WTC11 (cell line): ENCODE data around the gene STIP1. TPM values are rescaled to one million over a fixed set of nuclear protein-coding genes. Genes with fewer than 3 reads are reported as not detected.
"Not testable (repeated sequence)": the region's sequence is repeated elsewhere in the genome, so short reads cannot be mapped to it uniquely, and the experiment has no call there.

Experiments
- ATAC-seq: fragments of 200-7000 bp; cut with Tn5 transposase; 2 replicates; pipeline ENCODE4 v1.10.0; 2021; ENCODE audit warnings: mild to moderate bottlenecking, moderate library complexity
- CTCF ChIA-PET: fragments of 300-600 bp; sonication (Branson Sonifier 250); formaldehyde crosslinking; loops from one replicate; lab custom pipeline; 2021; ENCODE audit warnings: antibody characterized with exemption; lab: Charles Lee
- POLR2A ChIA-PET: fragments of 350-600 bp; sonication (Branson Sonifier 250); formaldehyde crosslinking; loops from one replicate; lab custom pipeline; 2021; ENCODE audit warnings: antibody characterized with exemption; lab: Charles Lee
- DNase-seq: peaks from one replicate; pipeline ENCODE4 v3.0.0; 2021; ENCODE audit warnings: low spot score
- H3K27ac Mint-ChIP-seq: 2 replicates; pipeline ENCODE4 v1.8.0; 2021; ENCODE audit warnings: mixed read lengths
- H3K27me3 Mint-ChIP-seq: 2 replicates; pipeline ENCODE4 v1.8.0; 2021; ENCODE audit warnings: low read depth, mild to moderate bottlenecking, moderate library complexity, mixed read lengths
- H3K36me3 Mint-ChIP-seq: 2 replicates; pipeline ENCODE4 v1.8.0; 2021; ENCODE audit warnings: mixed read lengths
- H3K4me1 Mint-ChIP-seq: 2 replicates; pipeline ENCODE4 v1.8.0; 2022; ENCODE audit warnings: mixed read lengths
- H3K4me3 Mint-ChIP-seq: 2 replicates; pipeline ENCODE4 v1.8.0; 2021; ENCODE audit warnings: mild to moderate bottlenecking, moderate library complexity, mixed read lengths
- H3K9me3 Mint-ChIP-seq: 2 replicates; pipeline ENCODE4 v1.8.0; 2021; ENCODE audit warnings: mixed read lengths
- ATF1 ChIP-seq: sonication (generic); formaldehyde crosslinking; IDR thresholded peaks from 2 replicates; pipeline ENCODE4 v1.8.1; 2023; ENCODE audit warnings: mild to moderate bottlenecking, moderate library complexity, missing genetic modification reagents
- ELF4 ChIP-seq: sonication (generic); formaldehyde crosslinking; IDR thresholded peaks from 2 replicates; pipeline ENCODE4 v1.8.1; 2022; ENCODE audit warnings: low read depth, mild to moderate bottlenecking, moderate library complexity, missing genetic modification reagents
- GRHL2 ChIP-seq: fragments of 250-450 bp; sonication (Bioruptor Pico); IDR thresholded peaks from 2 replicates; pipeline ENCODE4 v1.8.0; 2022; ENCODE audit warnings: mild to moderate bottlenecking, moderate library complexity; ENCODE audit not compliant: insufficient replicate concordance, severe bottlenecking
- IRF1 ChIP-seq: sonication (generic); formaldehyde crosslinking; IDR thresholded peaks from 2 replicates; pipeline ENCODE4 v1.8.0; 2023; ENCODE audit warnings: missing genetic modification reagents
- MLX ChIP-seq: sonication (generic); formaldehyde crosslinking; IDR thresholded peaks from 2 replicates; pipeline ENCODE4 v1.8.1; 2023; ENCODE audit warnings: mild to moderate bottlenecking, missing genetic modification reagents, moderate library complexity
- NFE2L1 ChIP-seq: sonication (generic); formaldehyde crosslinking; IDR thresholded peaks from 2 replicates; pipeline ENCODE4 v1.8.1; 2023; ENCODE audit warnings: missing genetic modification reagents
- NR3C1 ChIP-seq: sonication (generic); formaldehyde crosslinking; conservative IDR thresholded peaks from 2 replicates; pipeline ENCODE4 v1.8.1; 2023; ENCODE audit warnings: low read depth, mild to moderate bottlenecking, missing genetic modification reagents
- PRRX2 ChIP-seq: fragments of 250-450 bp; sonication (Bioruptor Pico); IDR thresholded peaks from 2 replicates; pipeline ENCODE4 v1.8.0; 2021; ENCODE audit warnings: mild to moderate bottlenecking
- RELA ChIP-seq: sonication (generic); formaldehyde crosslinking; IDR thresholded peaks from 2 replicates; pipeline ENCODE4 v1.8.1; 2022; ENCODE audit warnings: missing genetic modification reagents, mild to moderate bottlenecking, borderline replicate concordance
- ZNF121 ChIP-seq: sonication (generic); formaldehyde crosslinking; IDR thresholded peaks from 2 replicates; pipeline ENCODE4 v1.8.0; 2023; ENCODE audit warnings: missing genetic modification reagents
- ZNF138 ChIP-seq: sonication (generic); formaldehyde crosslinking; conservative IDR thresholded peaks from 2 replicates; pipeline ENCODE4 v1.8.1; 2022; ENCODE audit warnings: mild to moderate bottlenecking, moderate library complexity, missing genetic modification reagents
- ZNF232 ChIP-seq: sonication (generic); formaldehyde crosslinking; IDR thresholded peaks from 2 replicates; pipeline ENCODE4 v1.8.0; 2022; ENCODE audit warnings: mild to moderate bottlenecking, missing genetic modification reagents
- ZNF263 ChIP-seq: sonication (generic); formaldehyde crosslinking; IDR thresholded peaks from 2 replicates; pipeline ENCODE4 v1.8.1; 2022; ENCODE audit warnings: low read depth, mild to moderate bottlenecking, moderate library complexity, missing genetic modification reagents
- ZNF423 ChIP-seq: fragments of 250-450 bp; sonication (Bioruptor Pico); IDR thresholded peaks from 2 replicates; pipeline ENCODE4 v2.1.2; 2022; ENCODE audit warnings: mild to moderate bottlenecking, moderate library complexity
- total RNA-seq: library from RNA; stranded (reverse); gene quantifications from 3 replicates; pipeline ENCODE4 v1.2.3, GENCODE V29; 2021
- TF ChIP-seq, protein P1 (sequence below): sonication (generic); formaldehyde crosslinking; IDR thresholded peaks from 2 replicates; pipeline ENCODE4 v1.8.1; 2022; ENCODE audit warnings: missing genetic modification reagents, borderline replicate concordance
- TF ChIP-seq, protein P2 (sequence below): sonication (generic); formaldehyde crosslinking; IDR thresholded peaks from 2 replicates; pipeline ENCODE4 v1.8.1; 2023; ENCODE audit warnings: mild to moderate bottlenecking, moderate library complexity, missing genetic modification reagents

Gene STIP1
- total RNA-seq, 1 experiment from 2014 or later: 296 TPM

DNA sequence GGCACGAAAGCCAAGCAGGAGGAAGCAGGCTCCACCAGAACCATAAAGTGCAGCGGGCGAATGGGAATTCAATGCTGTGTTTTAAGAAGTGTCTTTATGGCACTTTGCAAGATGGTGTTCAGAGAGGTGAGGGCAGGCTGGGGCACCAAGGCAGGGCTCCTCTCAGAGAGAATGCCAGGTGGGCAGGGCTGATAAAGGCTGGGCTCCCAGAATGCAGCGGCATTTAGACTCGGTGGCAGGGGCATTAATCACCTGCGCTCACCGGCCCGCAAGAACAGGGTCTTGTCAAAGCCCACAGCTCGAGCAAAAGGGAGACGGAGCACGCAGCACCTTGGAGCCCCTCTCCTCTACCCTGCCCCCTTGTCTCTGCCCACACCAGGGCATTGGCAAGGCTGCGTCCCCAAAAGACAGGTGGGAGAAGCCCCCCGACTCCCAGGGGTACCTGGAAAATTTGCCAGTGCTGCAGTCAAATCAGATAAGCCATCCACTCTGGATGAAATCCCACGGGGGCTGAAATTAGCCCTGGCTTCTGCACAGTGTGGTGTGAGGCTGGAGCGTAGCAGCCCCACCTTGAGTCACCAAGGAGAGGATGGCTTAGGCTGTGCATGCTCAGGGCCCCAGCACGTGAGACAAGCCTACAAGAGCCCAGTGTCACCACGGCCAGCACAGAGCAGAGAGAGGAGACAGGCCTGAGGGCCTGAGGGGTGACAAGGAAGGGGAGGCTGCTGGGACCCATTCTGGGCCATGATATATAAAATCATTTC is 28.2 kb upstream of the STIP1 start:
- Mint-ChIP-seq H3K4me1 (peaks cover 21% of the 10 kb centered on the region), H3K4me3 (no peak overlapping the region), H3K27ac (no peak overlapping the region), H3K9me3 (peaks cover 6% of the 10 kb centered on the region; the same call in 1 of the 2 replicates), H3K27me3 (peaks cover 2% of the 10 kb centered on the region; the same call in 1 of the 2 replicates), H3K36me3 (peaks cover 8% of the 10 kb centered on the region; the same call in 1 of the 2 replicates)
- ChIA-PET CTCF (no interaction called here), POLR2A (no interaction called here)
- no peak for ATAC-seq
- no peak for TF ChIP-seq ZNF138 (CRISPR knock-in tag)
- no peak for TF ChIP-seq ZNF121 (CRISPR knock-in tag)
- no peak for TF ChIP-seq NR3C1 (CRISPR knock-in tag)
- no peak for TF ChIP-seq GRHL2
- TF ChIP-seq, protein P1, sequence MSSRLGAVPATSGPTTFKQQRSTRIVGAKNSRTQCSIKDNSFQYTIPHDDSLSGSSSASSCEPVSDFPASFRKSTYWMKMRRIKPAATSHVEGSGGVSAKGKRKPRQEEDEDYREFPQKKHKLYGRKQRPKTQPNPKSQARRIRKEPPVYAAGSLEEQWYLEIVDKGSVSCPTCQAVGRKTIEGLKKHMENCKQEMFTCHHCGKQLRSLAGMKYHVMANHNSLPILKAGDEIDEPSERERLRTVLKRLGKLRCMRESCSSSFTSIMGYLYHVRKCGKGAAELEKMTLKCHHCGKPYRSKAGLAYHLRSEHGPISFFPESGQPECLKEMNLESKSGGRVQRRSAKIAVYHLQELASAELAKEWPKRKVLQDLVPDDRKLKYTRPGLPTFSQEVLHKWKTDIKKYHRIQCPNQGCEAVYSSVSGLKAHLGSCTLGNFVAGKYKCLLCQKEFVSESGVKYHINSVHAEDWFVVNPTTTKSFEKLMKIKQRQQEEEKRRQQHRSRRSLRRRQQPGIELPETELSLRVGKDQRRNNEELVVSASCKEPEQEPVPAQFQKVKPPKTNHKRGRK (CRISPR knock-in tag): no peak
- no peak for TF ChIP-seq ZNF263 (CRISPR knock-in tag)
- DNase-seq: no peak

DNA sequence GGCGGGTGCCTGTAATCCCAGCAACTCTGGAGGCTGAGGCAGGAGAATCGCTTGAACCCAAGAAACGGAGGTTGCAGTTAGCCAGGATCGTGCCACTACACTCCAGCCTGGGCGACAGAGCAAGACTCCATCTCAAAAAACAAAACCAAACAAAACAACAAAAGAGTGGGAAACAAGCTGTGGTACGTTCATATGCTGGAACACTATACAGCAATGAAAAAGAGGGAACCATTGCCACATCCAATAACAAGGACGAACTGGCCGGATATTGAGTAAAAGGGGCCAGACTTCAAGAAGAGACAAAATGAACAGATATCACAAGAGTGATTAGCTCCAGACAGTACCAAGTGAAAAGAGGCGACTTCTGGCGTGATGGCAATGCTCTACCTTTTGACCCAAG is 24.9 kb upstream of the STIP1 start:
- H3K9me3 Mint-ChIP-seq: peaks cover 6% of the 10 kb centered on the region; the same call in 1 of the 2 replicates
- DNase-seq (no peak), ATAC-seq (no peak)
- H3K27me3 Mint-ChIP-seq: peaks cover 2% of the 10 kb centered on the region; the same call in 1 of the 2 replicates
- H3K27ac Mint-ChIP-seq: no peak overlapping the region
- CTCF ChIA-PET: no interaction called here
- peaks cover 8% of the 10 kb centered on the region; the same call in 1 of the 2 replicates for H3K36me3 Mint-ChIP-seq
- no peak overlapping the region for H3K4me3 Mint-ChIP-seq
- H3K4me1 Mint-ChIP-seq: peaks cover 12% of the 10 kb centered on the region
- no peak for TF ChIP-seq ATF1 (CRISPR knock-in tag)
- POLR2A ChIA-PET: interaction anchor here (1.1 kb wide), 1 partner anchor 25 kb away, joined by 9 read pairs; the partner anchor contains the start of gene STIP1

- ChIA-PET POLR2A (interaction anchor here (0.8 to 1.0 kb wide), 2 partner anchors 22 to 23 kb away, joined by 3 to 4 read pairs; partner anchors contain the start of gene STIP1), CTCF (interaction anchor here (0.6 to 1.7 kb wide), 7 partner anchors 8 to 161 kb away, joined by 3 to 9 read pairs (median 3); no protein-coding TSS in a partner anchor)
- DNase-seq, H3K27me3 Mint-ChIP-seq, H3K27ac Mint-ChIP-seq, H3K36me3 Mint-ChIP-seq, H3K4me3 Mint-ChIP-seq, ATAC-seq, H3K9me3 Mint-ChIP-seq: not testable (repeated sequence)
- H3K4me1 Mint-ChIP-seq: peaks cover 19% of the 10 kb centered on the region
Observed at GRCh38 chr11:64162769-64163168, 23.2 kb upstream of the STIP1 start.

GRCh38 chr11:64163951-64164350 is 22.0 kb upstream of the STIP1 start:
- H3K27me3 Mint-ChIP-seq: peaks cover 2% of the 10 kb centered on the region; the same call in 1 of the 2 replicates
- CTCF ChIA-PET: interaction anchor here (0.6 to 1.7 kb wide), 7 partner anchors 11 to 251 kb away, joined by 3 to 9 read pairs (median 4); partner anchors contain the start of gene STIP1
- H3K4me3 Mint-ChIP-seq: no peak overlapping the region
- peaks cover 8% of the 10 kb centered on the region; the same call in 1 of the 2 replicates for H3K36me3 Mint-ChIP-seq
- peaks cover 6% of the 10 kb centered on the region; the same call in 1 of the 2 replicates for H3K9me3 Mint-ChIP-seq
- no peak overlapping the region for H3K27ac Mint-ChIP-seq
- POLR2A ChIA-PET: interaction anchor here (1.0 kb wide), 1 partner anchor 22 kb away, joined by 3 read pairs; the partner anchor contains the start of gene STIP1
- TF ChIP-seq ZNF263 (CRISPR knock-in tag): no peak
- no peak for TF ChIP-seq PRRX2
- no peak for TF ChIP-seq NFE2L1 (CRISPR knock-in tag)
- no peak for TF ChIP-seq ELF4 (CRISPR knock-in tag)
- no peak for TF ChIP-seq ZNF423
- no peak for TF ChIP-seq RELA (CRISPR knock-in tag)
- no peak for TF ChIP-seq GRHL2
- TF ChIP-seq MLX (CRISPR knock-in tag): no peak
- TF ChIP-seq, protein P2, sequence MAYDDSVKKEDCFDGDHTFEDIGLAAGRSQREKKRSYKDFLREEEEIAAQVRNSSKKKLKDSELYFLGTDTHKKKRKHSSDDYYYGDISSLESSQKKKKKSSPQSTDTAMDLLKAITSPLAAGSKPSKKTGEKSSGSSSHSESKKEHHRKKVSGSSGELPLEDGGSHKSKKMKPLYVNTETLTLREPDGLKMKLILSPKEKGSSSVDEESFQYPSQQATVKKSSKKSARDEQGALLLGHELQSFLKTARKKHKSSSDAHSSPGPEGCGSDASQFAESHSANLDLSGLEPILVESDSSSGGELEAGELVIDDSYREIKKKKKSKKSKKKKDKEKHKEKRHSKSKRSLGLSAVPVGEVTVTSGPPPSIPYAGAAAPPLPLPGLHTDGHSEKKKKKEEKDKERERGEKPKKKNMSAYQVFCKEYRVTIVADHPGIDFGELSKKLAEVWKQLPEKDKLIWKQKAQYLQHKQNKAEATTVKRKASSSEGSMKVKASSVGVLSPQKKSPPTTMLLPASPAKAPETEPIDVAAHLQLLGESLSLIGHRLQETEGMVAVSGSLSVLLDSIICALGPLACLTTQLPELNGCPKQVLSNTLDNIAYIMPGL (CRISPR knock-in tag): no peak
- TF ChIP-seq ZNF232 (CRISPR knock-in tag): no peak
- TF ChIP-seq IRF1 (CRISPR knock-in tag): no peak
- DNase-seq (no peak), ATAC-seq (no peak)
- H3K4me1 Mint-ChIP-seq: peaks cover 22% of the 10 kb centered on the region
